Measurements from ENCODE around the gene FANK1. TPM values are rescaled to one million over a fixed set of nuclear protein-coding genes. Genes with fewer than 3 reads are reported as not detected.
A peak's percentile ranks its signal among the peaks of the same experiment; 100 is the strongest.
"Not testable (repeated sequence)": the region's sequence is repeated elsewhere in the genome, so short reads cannot be mapped to it uniquely, and the experiment has no call there.

FANK1 gene
- total and polyA plus RNA-seq, 5 donors, result 0.37 to 1.0 (median 0.44) TPM

DNA sequence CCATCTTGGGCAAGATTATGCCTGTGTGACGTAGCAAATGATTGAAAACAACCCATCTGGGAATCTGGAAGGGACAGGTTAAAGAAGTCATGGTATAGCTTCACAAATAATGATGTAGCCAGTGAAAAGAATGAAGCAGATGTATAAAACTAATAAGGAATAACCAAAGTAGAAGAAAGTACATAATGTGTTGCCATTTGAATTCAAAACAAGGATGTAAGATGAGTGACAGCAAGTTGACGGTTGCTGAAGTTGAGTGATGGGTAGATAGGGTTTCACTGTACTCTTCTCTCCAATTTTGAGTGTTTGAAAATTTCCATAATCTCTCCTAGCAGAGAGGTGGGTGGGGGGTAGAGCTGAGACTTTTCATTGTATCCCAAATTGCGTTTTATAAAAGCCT, 133.6 kb downstream of the FANK1 start:
- ATAC-seq, result no peak

DNA sequence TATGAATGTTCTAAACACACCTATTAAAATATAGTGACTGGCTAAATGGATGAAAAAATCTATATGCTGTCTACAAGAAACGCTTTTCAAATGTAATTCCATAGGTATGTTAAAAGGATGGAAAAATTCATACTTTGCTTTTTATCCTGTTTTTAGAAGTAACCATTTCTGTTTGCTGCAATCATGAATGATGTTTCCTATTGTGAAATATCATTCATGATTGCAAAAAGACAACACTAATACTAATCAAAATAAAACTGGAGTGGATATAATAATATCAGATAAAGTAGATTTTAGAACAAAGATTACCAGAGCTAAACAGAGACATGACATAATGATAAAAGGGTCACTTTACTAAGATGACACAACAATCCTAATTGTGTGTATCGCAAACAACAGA, 138.2 kb downstream of the FANK1 start:
- ATAC-seq, result no peak
- H3K27me3 ChIP-seq (ENCODE audit: control insufficient read depth, insufficient read depth), result no peaks in the 10 kb centered on the region
- no peaks in the 10 kb centered on the region for H3K9me3 ChIP-seq (ENCODE audit: control insufficient read depth, low read length)
- 95% methylated on average over 2 of the region's 2 CpGs for WGBS
- intact Hi-C loops (cut with DNase I), result no loop called here
- H3K27ac ChIP-seq (ENCODE audit: low read length), result no peak overlapping the region
- H3K4me3 ChIP-seq (ENCODE audit: low read length), result no peak overlapping the region
- no peak for DNase-seq
- no peaks in the 10 kb centered on the region for H3K4me1 ChIP-seq (ENCODE audit: control insufficient read depth, insufficient read depth, low read length)

More for the DNA sequence above, 133.6 kb downstream of the FANK1 start:
- H3K27me3 ChIP-seq (ENCODE audit: control insufficient read depth, insufficient read depth), result no peaks in the 10 kb centered on the region
- no peaks in the 10 kb centered on the region for H3K9me3 ChIP-seq (ENCODE audit: control insufficient read depth, low read length)
- intact Hi-C loops (cut with DNase I), result no loop called here
- no peaks in the 10 kb centered on the region for H3K4me1 ChIP-seq (ENCODE audit: control insufficient read depth, insufficient read depth, low read length)
- no peak overlapping the region for H3K4me3 ChIP-seq (ENCODE audit: low read length)
- no peak overlapping the region for H3K27ac ChIP-seq (ENCODE audit: low read length)
- DNase-seq, result no peak
- WGBS, result 87% methylated on average over 3 of the region's 3 CpGs

DNA sequence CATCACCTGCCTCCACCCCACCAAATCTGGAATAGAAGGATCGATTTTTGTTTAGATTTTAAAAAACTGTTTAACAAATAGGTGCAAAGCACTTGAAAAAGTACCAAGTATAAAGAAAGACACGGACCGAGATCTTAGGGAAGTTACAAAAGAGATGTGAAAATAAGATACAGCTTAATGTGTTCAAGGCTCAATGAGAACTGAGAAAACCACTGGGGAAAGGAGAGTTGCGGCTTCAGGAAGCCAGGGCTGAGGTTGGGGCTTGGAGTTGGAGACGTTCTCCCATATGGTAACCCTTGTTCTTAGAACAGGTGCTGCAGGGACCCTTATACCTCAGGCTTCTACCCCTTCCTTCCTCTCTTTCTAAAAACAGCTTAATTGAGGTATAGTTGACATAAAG, 140.2 kb downstream of the FANK1 start:
- intact Hi-C loops (cut with DNase I), result no loop called here
- no peaks in the 10 kb centered on the region for H3K4me1 ChIP-seq (ENCODE audit: control insufficient read depth, insufficient read depth, low read length)

DNA sequence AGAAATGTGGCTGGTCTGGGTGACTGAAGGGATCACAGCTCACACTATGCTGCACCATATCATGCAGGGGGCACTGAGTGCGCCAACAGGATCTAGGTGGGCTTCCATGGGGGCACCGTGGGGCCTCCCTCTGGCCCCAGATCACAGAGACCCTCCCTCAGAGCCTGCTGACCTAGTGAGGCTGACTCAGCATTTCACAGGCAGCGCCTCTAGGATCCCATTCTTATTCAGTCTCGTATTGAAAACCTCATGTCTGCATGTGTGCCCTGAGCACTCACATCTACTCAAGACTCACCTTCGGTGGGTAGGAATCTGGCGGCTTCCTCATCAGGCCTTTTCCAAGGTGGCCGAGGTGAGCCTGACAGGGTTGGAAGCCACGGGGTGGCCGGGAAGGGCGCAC, 141.6 kb downstream of the FANK1 start:
- intact Hi-C loops (cut with DNase I), result no loop called here
- no peak overlapping the region for H3K4me3 ChIP-seq (ENCODE audit: low read length)
- no peaks in the 10 kb centered on the region for H3K4me1 ChIP-seq (ENCODE audit: control insufficient read depth, insufficient read depth, low read length)
- H3K27ac ChIP-seq (ENCODE audit: low read length), result no peak overlapping the region
- no peak for ATAC-seq
- DNase-seq, result no peak
- H3K9me3 ChIP-seq (ENCODE audit: control insufficient read depth, low read length), result no peaks in the 10 kb centered on the region
- no peaks in the 10 kb centered on the region for H3K27me3 ChIP-seq (ENCODE audit: control insufficient read depth, insufficient read depth)
- 87% methylated on average over 10 of the region's 10 CpGs for WGBS

More for the DNA sequence above, 140.2 kb downstream of the FANK1 start:
- no peak overlapping the region for H3K27ac ChIP-seq (ENCODE audit: low read length)
- no peak for ATAC-seq
- H3K4me3 ChIP-seq (ENCODE audit: low read length), result no peak overlapping the region
- WGBS, result 82% methylated on average over 5 of the region's 5 CpGs
- H3K9me3 ChIP-seq (ENCODE audit: control insufficient read depth, low read length), result no peaks in the 10 kb centered on the region
- H3K27me3 ChIP-seq (ENCODE audit: control insufficient read depth, insufficient read depth), result no peaks in the 10 kb centered on the region
- DNase-seq, result no peak

DNA sequence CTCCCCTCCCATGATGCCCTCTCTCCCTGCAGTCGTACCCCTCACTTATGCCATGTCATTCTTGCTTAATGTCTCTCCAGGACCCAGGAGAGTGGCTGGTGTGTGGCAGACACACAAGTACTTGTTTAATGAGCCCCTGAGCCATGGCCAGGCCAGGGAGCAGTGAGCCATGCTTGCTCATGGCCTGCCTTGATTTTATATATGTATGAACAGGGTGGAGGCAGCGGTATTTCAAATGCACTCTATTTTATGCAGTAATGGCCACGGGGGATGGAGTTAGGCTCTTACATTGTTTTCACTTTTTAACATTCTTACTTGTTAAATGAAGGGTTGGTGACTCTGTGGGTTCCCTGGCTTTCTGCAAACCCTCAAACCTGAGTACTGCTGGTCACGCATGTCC, 144.8 kb downstream of the FANK1 start:
- no peak overlapping the region for H3K27ac ChIP-seq (ENCODE audit: low read length)
- 94% methylated on average over 4 of the region's 4 CpGs for WGBS
- no peaks in the 10 kb centered on the region for H3K9me3 ChIP-seq (ENCODE audit: control insufficient read depth, low read length)

DNA sequence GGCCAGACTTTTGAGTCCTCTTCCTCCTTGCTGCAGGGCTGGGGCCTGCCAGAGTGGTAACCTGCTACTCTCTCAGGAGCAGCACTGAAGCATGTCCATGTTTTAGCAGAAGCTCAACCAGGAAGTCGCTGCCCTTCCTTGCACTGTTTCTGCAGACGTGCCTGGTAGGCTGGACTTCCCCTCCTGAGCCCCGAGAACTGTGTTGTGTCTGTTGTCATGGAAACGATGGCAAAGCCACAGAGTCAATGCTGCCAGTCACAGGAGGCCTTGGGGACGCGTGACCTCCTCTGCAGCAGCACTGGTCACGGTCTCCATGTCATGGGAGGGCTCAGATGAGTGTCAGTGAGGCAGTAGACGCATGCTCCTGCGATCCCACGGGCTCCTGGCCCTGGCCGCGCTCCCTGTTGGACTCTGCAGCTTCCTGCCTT, 145.5 kb downstream of the FANK1 start:
- ATAC-seq (peak; percentile 98 to 99), DNase-seq (peak; percentile 92 to 95 (median 95))
- intact Hi-C loops (cut with DNase I), result no loop called here
- H3K4me1 ChIP-seq (ENCODE audit: control insufficient read depth, insufficient read depth, low read length), result no peaks in the 10 kb centered on the region
- 16% methylated on average over 12 of the region's 12 CpGs for WGBS
- H3K9me3 ChIP-seq (ENCODE audit: control insufficient read depth, low read length), result no peaks in the 10 kb centered on the region
- no peak overlapping the region for H3K4me3 ChIP-seq (ENCODE audit: low read length)
- peak overlapping the region; percentile 86 for H3K27ac ChIP-seq (ENCODE audit: low read length)
- no peaks in the 10 kb centered on the region for H3K27me3 ChIP-seq (ENCODE audit: control insufficient read depth, insufficient read depth)

More for the DNA sequence above, 144.8 kb downstream of the FANK1 start:
- DNase-seq (no peak), ATAC-seq (no peak)
- no peaks in the 10 kb centered on the region for H3K4me1 ChIP-seq (ENCODE audit: control insufficient read depth, insufficient read depth, low read length)
- intact Hi-C loops (cut with DNase I), result no loop called here
- H3K27me3 ChIP-seq (ENCODE audit: control insufficient read depth, insufficient read depth), result no peaks in the 10 kb centered on the region
- no peak overlapping the region for H3K4me3 ChIP-seq (ENCODE audit: low read length)

DNA sequence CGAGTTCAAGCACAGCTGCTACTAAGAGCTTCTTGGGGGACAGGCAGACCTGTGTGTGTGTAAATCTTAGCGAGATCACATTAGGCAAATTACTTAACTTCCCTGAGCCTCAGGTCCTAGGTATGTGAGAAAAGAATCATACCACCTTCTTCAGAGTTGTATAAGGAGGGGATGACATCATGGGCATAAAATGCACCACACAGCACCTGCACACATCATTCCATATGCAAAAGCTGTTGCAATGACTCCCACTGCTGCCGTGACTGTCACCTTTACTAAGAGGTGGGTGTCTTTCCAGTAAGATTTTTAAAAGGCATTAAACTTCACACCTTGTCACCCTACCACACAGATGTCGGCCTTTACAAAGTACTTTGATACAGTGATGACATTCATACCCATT, 146.0 kb downstream of the FANK1 start:
- no peak for DNase-seq
- peak overlapping the region; percentile 86 for H3K27ac ChIP-seq (ENCODE audit: low read length)

DNA sequence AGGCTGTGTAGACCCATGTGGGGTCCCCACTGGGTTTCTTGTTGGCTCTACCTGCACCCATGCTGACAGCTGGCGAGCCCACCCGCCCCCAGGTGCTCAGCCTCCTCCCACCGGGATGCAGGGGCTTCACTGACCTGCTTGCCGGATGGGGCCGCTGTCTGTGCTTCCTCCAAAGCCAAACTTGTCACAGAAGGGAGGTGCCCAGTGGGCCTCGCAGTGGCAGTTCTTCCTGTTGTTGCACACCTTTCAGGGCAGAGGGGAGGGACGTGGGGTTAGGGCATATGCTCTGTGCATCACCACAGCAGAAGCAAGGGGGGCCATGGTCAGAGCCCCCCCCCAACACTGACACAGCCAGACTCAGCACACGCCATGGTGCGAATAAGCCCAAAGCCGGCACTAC, 146.5 kb downstream of the FANK1 start:
- ATAC-seq (no peak), DNase-seq (peak in 1 of 3 donors; percentile 56)
- Histone ChIP-seq H3K27ac (ENCODE audit: low read length) (no peak overlapping the region), H3K4me3 (ENCODE audit: low read length) (no peak overlapping the region), H3K9me3 (ENCODE audit: control insufficient read depth, low read length) (no peaks in the 10 kb centered on the region), H3K27me3 (ENCODE audit: control insufficient read depth, insufficient read depth) (no peaks in the 10 kb centered on the region), H3K4me1 (ENCODE audit: control insufficient read depth, insufficient read depth, low read length) (no peaks in the 10 kb centered on the region)
- intact Hi-C loops (cut with DNase I), result no loop called here
- WGBS, result 90% methylated on average over 10 of the region's 10 CpGs

More for the DNA sequence above, 146.0 kb downstream of the FANK1 start:
- Histone ChIP-seq H3K4me3 (ENCODE audit: low read length) (no peak overlapping the region), H3K27me3 (ENCODE audit: control insufficient read depth, insufficient read depth) (no peaks in the 10 kb centered on the region), H3K9me3 (ENCODE audit: control insufficient read depth, low read length) (no peaks in the 10 kb centered on the region), H3K4me1 (ENCODE audit: control insufficient read depth, insufficient read depth, low read length) (no peaks in the 10 kb centered on the region)
- intact Hi-C loops (cut with DNase I), result no loop called here
- no peak for ATAC-seq
- WGBS, result 62% methylated on average over 4 of the region's 4 CpGs

DNA sequence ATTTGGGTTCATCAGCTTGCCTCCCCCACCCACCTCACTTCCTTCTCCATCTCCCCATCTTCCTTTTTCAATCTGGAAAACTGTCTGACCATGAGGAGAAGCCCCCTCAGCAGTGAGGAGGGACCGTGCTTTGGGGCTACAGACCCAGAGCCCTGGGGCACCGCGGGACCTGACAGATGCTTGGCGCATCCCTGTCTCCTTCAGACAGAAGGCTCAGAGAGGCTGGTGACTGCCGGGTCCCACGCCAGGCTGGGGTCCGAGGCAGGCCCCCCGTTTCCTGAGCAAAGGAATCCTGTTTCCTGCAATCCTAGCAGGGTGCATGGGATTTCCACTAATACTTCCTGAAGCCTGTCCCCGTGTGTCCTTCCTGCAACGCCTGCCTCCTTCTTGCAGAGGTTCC, 147.0 kb downstream of the FANK1 start:
- H3K4me1 ChIP-seq (ENCODE audit: control insufficient read depth, insufficient read depth, low read length), result no peaks in the 10 kb centered on the region
- H3K9me3 ChIP-seq (ENCODE audit: control insufficient read depth, low read length), result no peaks in the 10 kb centered on the region
- intact Hi-C loops (cut with DNase I), result no loop called here
- ATAC-seq, result no peak
- no peak overlapping the region for H3K27ac ChIP-seq (ENCODE audit: low read length)
- H3K27me3 ChIP-seq (ENCODE audit: control insufficient read depth, insufficient read depth), result no peaks in the 10 kb centered on the region
- 77% methylated on average over 10 of the region's 10 CpGs for WGBS
- no peak for DNase-seq
- no peak overlapping the region for H3K4me3 ChIP-seq (ENCODE audit: low read length)

DNA sequence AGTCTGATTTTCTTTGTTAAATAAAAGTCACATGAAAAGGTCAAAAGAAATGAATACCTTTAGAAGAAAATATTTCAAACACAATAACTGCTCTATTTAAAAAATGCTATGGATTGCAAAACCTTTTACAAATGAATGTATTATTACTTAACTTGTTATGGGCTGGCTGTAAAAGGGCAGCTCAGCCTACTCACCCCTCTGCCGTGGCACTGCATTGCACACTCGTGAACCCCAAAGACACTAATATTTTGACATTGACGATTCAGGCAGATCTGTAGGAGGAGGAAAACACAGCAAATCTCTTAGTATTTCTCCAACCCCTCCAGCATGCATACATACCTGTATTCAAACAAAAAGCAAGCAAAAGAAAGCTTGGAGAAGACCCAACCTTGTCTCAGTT, 149.5 kb downstream of the FANK1 start:
- 91% methylated on average over 3 of the region's 3 CpGs for WGBS
- intact Hi-C loops (cut with DNase I), result no loop called here

DNA sequence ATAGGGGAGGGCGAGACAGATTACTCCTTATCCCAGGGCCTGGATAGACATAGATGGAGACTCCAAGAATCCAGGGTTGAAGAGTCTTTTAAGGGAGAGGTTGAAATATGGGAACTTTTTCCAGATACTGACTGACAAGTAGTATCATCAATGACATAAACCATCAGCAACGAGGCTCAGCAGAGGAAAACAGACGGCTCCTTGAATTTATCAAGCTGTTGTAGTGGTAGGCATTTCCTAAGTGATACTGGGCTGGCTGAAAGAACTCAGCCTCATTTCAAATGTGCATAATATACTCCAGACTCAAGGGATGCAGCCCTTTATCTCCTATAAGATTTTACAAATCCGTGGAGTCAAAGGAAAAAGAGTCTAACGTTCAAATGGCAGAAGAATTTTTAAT, 150.5 kb downstream of the FANK1 start:
- ATAC-seq, result no peak
- H3K27ac ChIP-seq (ENCODE audit: low read length), result no peak overlapping the region
- H3K9me3 ChIP-seq (ENCODE audit: control insufficient read depth, low read length), result no peaks in the 10 kb centered on the region
- DNase-seq, result no peak
- H3K4me1 ChIP-seq (ENCODE audit: control insufficient read depth, insufficient read depth, low read length), result peaks cover 7% of the 10 kb centered on the region
- WGBS, result 50% methylated on average over 5 of the region's 5 CpGs
- intact Hi-C loops (cut with DNase I), result no loop called here
- no peaks in the 10 kb centered on the region for H3K27me3 ChIP-seq (ENCODE audit: control insufficient read depth, insufficient read depth)
- no peak overlapping the region for H3K4me3 ChIP-seq (ENCODE audit: low read length)

More for the DNA sequence above, 149.5 kb downstream of the FANK1 start:
- Histone ChIP-seq H3K9me3 (ENCODE audit: control insufficient read depth, low read length) (no peaks in the 10 kb centered on the region), H3K27ac (ENCODE audit: low read length) (no peak overlapping the region), H3K4me1 (ENCODE audit: control insufficient read depth, insufficient read depth, low read length) (peaks cover 7% of the 10 kb centered on the region), H3K4me3 (ENCODE audit: low read length) (no peak overlapping the region), H3K27me3 (ENCODE audit: control insufficient read depth, insufficient read depth) (no peaks in the 10 kb centered on the region)
- no peak for DNase-seq
- ATAC-seq, result no peak

DNA sequence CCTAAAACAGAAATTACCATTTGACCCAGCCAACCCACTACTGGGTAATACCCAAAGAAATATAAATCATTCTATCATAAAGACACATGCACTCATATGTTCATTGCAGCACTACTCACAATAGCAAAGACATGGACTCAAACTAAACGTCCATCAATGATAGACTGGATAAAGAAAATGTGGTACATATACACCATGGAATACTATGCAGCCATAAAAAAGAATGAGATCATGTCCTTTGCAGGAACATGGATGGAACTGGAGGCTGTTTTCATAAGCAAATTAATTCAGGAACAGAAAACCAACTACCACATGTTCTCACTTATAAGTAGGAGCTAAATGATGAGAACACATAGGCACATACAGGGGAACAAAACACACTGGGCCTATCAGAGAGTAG, 151.4 kb downstream of the FANK1 start:
- H3K4me1 ChIP-seq (ENCODE audit: control insufficient read depth, insufficient read depth, low read length); DNase-seq; intact Hi-C loops (cut with DNase I); H3K27me3 ChIP-seq (ENCODE audit: control insufficient read depth, insufficient read depth); H3K27ac ChIP-seq (ENCODE audit: low read length); H3K4me3 ChIP-seq (ENCODE audit: low read length); H3K9me3 ChIP-seq (ENCODE audit: control insufficient read depth, low read length); ATAC-seq: not testable (repeated sequence)
- 93% methylated on average over 1 of the region's 1 CpG for WGBS

Data from right cardiac atrium (tissue), 5 donors.